ENCODE measurements around the gene TNF. TPM values are rescaled to one million over a fixed set of nuclear protein-coding genes. Genes with fewer than 3 reads are reported as not detected.

Gene TNF
- total and polyA plus RNA-seq, 2 of the 13 experiments (the other 11 are each of a cell fraction or from before 2014, with no cell fraction given), result not detected

- TF ChIP-seq ZFYVE20 (CRISPR knock-in tag; IDR thresholded peaks at IDR 0.05; ENCODE audit: borderline replicate concordance, low read depth) (no peak), RXRA (CRISPR knock-in tag; IDR thresholded peaks at IDR 0.05) (no peak), KMT2A (CRISPR knock-in tag; IDR thresholded peaks at IDR 0.05) (peak; percentile 88), ZNF552 (CRISPR knock-in tag; IDR thresholded peaks at IDR 0.05; ENCODE audit: borderline replicate concordance) (no peak), RBFOX2 (IDR thresholded peaks at IDR 0.05; ENCODE audit: low read depth, low read length) (peak; percentile 88), ZBTB4 (CRISPR knock-in tag; IDR thresholded peaks at IDR 0.05; ENCODE audit: borderline replicate concordance) (peak; percentile 76; the same call in 1 of the 2 replicates), RARA (CRISPR knock-in tag; IDR thresholded peaks at IDR 0.05) (peak; percentile 20; the same call in 1 of the 2 replicates), ZBTB44 (CRISPR knock-in tag; IDR thresholded peaks at IDR 0.05) (no peak), SCMH1 (CRISPR knock-in tag; IDR thresholded peaks at IDR 0.05; ENCODE audit: borderline replicate concordance) (no peak), ZSCAN31 (CRISPR knock-in tag; IDR thresholded peaks at IDR 0.05; ENCODE audit: low read depth) (peak; percentile 26; the same call in 1 of the 2 replicates), CBX5 (CRISPR knock-in tag; IDR thresholded peaks at IDR 0.05; ENCODE audit: borderline replicate concordance) (peak; percentile 42; the same call in 1 of the 2 replicates), IKZF5 (CRISPR knock-in tag; IDR thresholded peaks at IDR 0.05) (peak; percentile 85), PHF8 (CRISPR knock-in tag; IDR thresholded peaks at IDR 0.05) (peak; percentile 62; the same call in 1 of the 2 replicates), ZNF30 (CRISPR knock-in tag; IDR thresholded peaks at IDR 0.05) (0 out of 2 replicates have a peak, but pooled peaks have one; percentile 69), ZNF251 (CRISPR knock-in tag; IDR thresholded peaks at IDR 0.05) (no peak), ZNF556 (CRISPR knock-in tag; IDR thresholded peaks at IDR 0.05; ENCODE audit: borderline replicate concordance) (no peak; the same call in 1 of the 2 replicates), ZNF337 (CRISPR knock-in tag; IDR thresholded peaks at IDR 0.05; ENCODE audit: borderline replicate concordance, low read depth) (no peak), ETV5 (CRISPR knock-in tag; IDR thresholded peaks at IDR 0.05; ENCODE audit: borderline replicate concordance) (no peak), ZNF414 (CRISPR knock-in tag; IDR thresholded peaks at IDR 0.05) (no peak), TSC22D2 (CRISPR knock-in tag; IDR thresholded peaks at IDR 0.05; ENCODE audit: borderline replicate concordance) (no peak; the same call in 1 of the 2 replicates), ZBTB14 (CRISPR knock-in tag; IDR thresholded peaks at IDR 0.05) (no peak)
Measured at GRCh38 chr6:31620586-31621319, 45.4 kb downstream of the TNF start, which contains the start of gene PRRC2A (continued).
